ENCODE data around the gene USF3.
"Not testable (repeated sequence)": the region's sequence is repeated elsewhere in the genome, so short reads cannot be mapped to it uniquely, and the experiment has no call there.

Gene USF3

GRCh38 chr3:113654851-113655250, 41.6 kb downstream of the USF3 start:
- no peak for DNase-seq (ENCODE audit: low read depth)

GRCh38 chr3:113654310-113654709, 42.1 kb downstream of the USF3 start:
- no peak for DNase-seq (ENCODE audit: low read depth)

- no peak for DNase-seq (ENCODE audit: low read depth)
These were observed 47.1 kb downstream of the USF3 start for GRCh38 chr3:113649174-113649845.

- no peak for DNase-seq (ENCODE audit: low read depth)
These were observed 47.9 kb downstream of the USF3 start for GRCh38 chr3:113648524-113648923.

- DNase-seq (ENCODE audit: low read depth), result no peak
These were observed 52.9 kb downstream of the USF3 start for GRCh38 chr3:113643583-113643982.

- no peak for DNase-seq (ENCODE audit: low read depth)
These were observed 57.5 kb downstream of the USF3 start for GRCh38 chr3:113638910-113639309.

- DNase-seq (ENCODE audit: low read depth), result no peak
These were observed 58.7 kb downstream of the USF3 start for GRCh38 chr3:113637756-113638155.

- DNase-seq (ENCODE audit: low read depth), result not testable (repeated sequence)
These were observed 60.4 kb downstream of the USF3 start for GRCh38 chr3:113636034-113636433.

- DNase-seq (ENCODE audit: low read depth), result no peak
These were observed 61.5 kb downstream of the USF3 start for GRCh38 chr3:113634782-113635474.

- no peak for DNase-seq (ENCODE audit: low read depth)
These were observed 64.9 kb downstream of the USF3 start for GRCh38 chr3:113631573-113631972.

GRCh38 chr3:113630956-113631542, 65.4 kb downstream of the USF3 start:
- DNase-seq (ENCODE audit: low read depth), result no peak

GRCh38 chr3:113629584-113630421, 66.6 kb downstream of the USF3 start:
- DNase-seq (ENCODE audit: low read depth), result no peak

- DNase-seq (ENCODE audit: low read depth), result no peak
These were observed 67.7 kb downstream of the USF3 start for GRCh38 chr3:113628788-113629187.

GRCh38 chr3:113628316-113628715, 68.1 kb downstream of the USF3 start:
- no peak for DNase-seq (ENCODE audit: low read depth)

- DNase-seq (ENCODE audit: low read depth), result no peak
These were observed 69.7 kb downstream of the USF3 start for GRCh38 chr3:113626503-113627371.

- DNase-seq (ENCODE audit: low read depth), result no peak
These were observed 70.6 kb downstream of the USF3 start for GRCh38 chr3:113625834-113626233.

- DNase-seq (ENCODE audit: low read depth), result no peak
These were observed 72.6 kb downstream of the USF3 start for GRCh38 chr3:113623811-113624210.

- DNase-seq (ENCODE audit: low read depth), result no peak
These were observed 73.1 kb downstream of the USF3 start for GRCh38 chr3:113623324-113623723.

GRCh38 chr3:113620091-113620490, 76.4 kb downstream of the USF3 start:
- DNase-seq (ENCODE audit: low read depth), result no peak

- no peak for DNase-seq (ENCODE audit: low read depth)
These were observed 78.7 kb downstream of the USF3 start for GRCh38 chr3:113617726-113618125.

GRCh38 chr3:113615976-113616375, 80.5 kb downstream of the USF3 start:
- no peak for DNase-seq (ENCODE audit: low read depth)

- no peak for DNase-seq (ENCODE audit: low read depth)
These were observed 82.0 kb downstream of the USF3 start for GRCh38 chr3:113614402-113614801.

All from stimulated activated CD8-positive, alpha-beta memory T cell treated with anti-CD3 and anti-CD28 coated beads, Interleukin-12 subunit alpha, Interleukin-12 subunit beta, amount 100 ng/mL, for 1 hour (primary cell).